HG03175 (cell line): ENCODE measurements around the gene TMEM164.

Source experiments
- ATAC-seq: cut with Tn5 transposase; IDR thresholded peaks from one replicate; pipeline ENCODE4 v1.9.1; 2021; ENCODE audit warnings: mild to moderate bottlenecking, moderate library complexity; ENCODE audit not compliant: unreplicated experiment

Gene TMEM164

GRCh38 chrX:110188701-110189558, 186.0 kb downstream of the TMEM164 start:
- ATAC-seq, result no peak

- no peak for ATAC-seq
Measured at GRCh38 chrX:110192516-110192915, 189.6 kb downstream of the TMEM164 start.

- no peak for ATAC-seq
Measured at GRCh38 chrX:110194977-110195376, 192.1 kb downstream of the TMEM164 start.

- no peak for ATAC-seq
Measured at GRCh38 chrX:110201799-110202198, 198.9 kb downstream of the TMEM164 start.

GRCh38 chrX:110204986-110205385, 202.1 kb downstream of the TMEM164 start:
- no peak for ATAC-seq

GRCh38 chrX:110208092-110208491, 205.2 kb downstream of the TMEM164 start:
- no peak for ATAC-seq

- ATAC-seq, result no peak
Measured at GRCh38 chrX:110210417-110211139, 207.7 kb downstream of the TMEM164 start.

- no peak for ATAC-seq
Measured at GRCh38 chrX:110211340-110211739, 208.4 kb downstream of the TMEM164 start.

GRCh38 chrX:110212299-110212698, 209.4 kb downstream of the TMEM164 start:
- no peak for ATAC-seq

- ATAC-seq, result no peak
Measured at GRCh38 chrX:110213183-110213582, 210.3 kb downstream of the TMEM164 start.

- no peak for ATAC-seq
Measured at GRCh38 chrX:110214684-110215083, 211.8 kb downstream of the TMEM164 start.

GRCh38 chrX:110215411-110215810, 212.5 kb downstream of the TMEM164 start:
- no peak for ATAC-seq

GRCh38 chrX:110216027-110216426, 213.1 kb downstream of the TMEM164 start:
- no peak for ATAC-seq

GRCh38 chrX:110218591-110218990, 215.7 kb downstream of the TMEM164 start:
- no peak for ATAC-seq

- ATAC-seq, result no peak
Measured at GRCh38 chrX:110219920-110220319, 217.0 kb downstream of the TMEM164 start.

GRCh38 chrX:110222497-110223257, 219.8 kb downstream of the TMEM164 start:
- ATAC-seq, result no peak

- ATAC-seq, result no peak
Measured at GRCh38 chrX:110224926-110225617, 222.2 kb downstream of the TMEM164 start.

- ATAC-seq, result no peak
Measured at GRCh38 chrX:110226931-110227330, 224.0 kb downstream of the TMEM164 start.
